Mesenchymal stem cell (in vitro differentiated cells and primary cell): Measurements from ENCODE around the gene FPR1. TPM values are rescaled to one million over a fixed set of nuclear protein-coding genes. Genes with fewer than 3 reads are reported as not detected.

Source experiments
- DNase-seq: peaks from one replicate; pipeline ENCODE4 v3.0.0-alpha.2; 2013
- H2AFZ ChIP-seq: one replicate; pipeline ENCODE4 v1.6.1; 2013; ENCODE audit warnings: low read depth, mild to moderate bottlenecking, control low read depth, inconsistent platforms, low read length, moderate library complexity
- H2AK5ac ChIP-seq: 2 replicates; pipeline ENCODE4 v1.6.1; 2013; ENCODE audit warnings: low read length, moderate library complexity, mild to moderate bottlenecking, inconsistent platforms; ENCODE audit not compliant: severe bottlenecking
- H2BK120ac ChIP-seq: one replicate; pipeline ENCODE4 v1.6.1; 2013; ENCODE audit warnings: low read depth, mild to moderate bottlenecking, inconsistent platforms, low read length, moderate library complexity
- H2BK12ac ChIP-seq, 2 experiments: one replicate each; pipeline ENCODE4 v1.6.1; 2013; ENCODE audit warnings: inconsistent platforms in 2 of 2, low read length in 2 of 2, mild to moderate bottlenecking in 2 of 2, moderate library complexity in 2 of 2, control low read depth in 1 of 2
- H2BK15ac ChIP-seq: one replicate; pipeline ENCODE4 v1.6.1; 2013; ENCODE audit warnings: mild to moderate bottlenecking, low read depth, inconsistent platforms; ENCODE audit not compliant: poor library complexity, severe bottlenecking
- H2BK5ac ChIP-seq: 2 replicates; pipeline ENCODE4 v1.6.1; 2013; ENCODE audit warnings: low read depth, mild to moderate bottlenecking, low read length, control low read depth, inconsistent platforms; ENCODE audit not compliant: poor library complexity, severe bottlenecking
- H3K14ac ChIP-seq, 2 experiments: one replicate each; pipeline ENCODE4 v1.6.1; 2013; ENCODE audit warnings: inconsistent platforms in 2 of 2, low read length in 2 of 2, control low read depth in 1 of 2, mild to moderate bottlenecking in 1 of 2, moderate library complexity in 1 of 2
- H3K18ac ChIP-seq, 2 experiments: one replicate each; pipeline ENCODE4 v1.6.1; 2013; ENCODE audit warnings: inconsistent platforms in 2 of 2, low read length in 2 of 2, control low read depth in 1 of 2, low read depth in 1 of 2, mild to moderate bottlenecking in 1 of 2
- H3K23ac ChIP-seq, 2 experiments: one replicate each; pipeline ENCODE4 v1.6.1; 2013; ENCODE audit warnings: inconsistent platforms in 2 of 2, low read length in 2 of 2, mild to moderate bottlenecking in 2 of 2, moderate library complexity in 2 of 2, control low read depth in 1 of 2
- H3K27ac ChIP-seq: 2 replicates; pipeline ENCODE4 v1.5.1; 2013; ENCODE audit warnings: mild to moderate bottlenecking, moderate library complexity, low read length, control low read depth, inconsistent platforms; ENCODE audit not compliant: poor library complexity, severe bottlenecking
- H3K27me3 ChIP-seq, 2 experiments: 2 replicates each; pipeline versions ENCODE4 v1.6.1 to v1.7.0; 2013; ENCODE audit warnings: low read length in 2 of 2, mild to moderate bottlenecking in 2 of 2, moderate library complexity in 2 of 2, control low read depth in 1 of 2, inconsistent platforms in 1 of 2; ENCODE audit not compliant: control insufficient read depth in 1 of 2, insufficient read depth in 1 of 2
- H3K36me3 ChIP-seq, 2 experiments: 2 replicates each; pipeline versions ENCODE4 v1.6.1 to v1.7.0; 2013; ENCODE audit warnings: low read length in 2 of 2, control low read depth in 1 of 2, inconsistent platforms in 1 of 2, low read depth in 1 of 2, mild to moderate bottlenecking in 1 of 2; ENCODE audit not compliant: insufficient read depth in 2 of 2, control insufficient read depth in 1 of 2
- H3K4ac ChIP-seq, 2 experiments: one replicate each; pipeline ENCODE4 v1.6.1; 2013; ENCODE audit warnings: inconsistent platforms in 2 of 2, low read length in 2 of 2, mild to moderate bottlenecking in 2 of 2, moderate library complexity in 2 of 2, control low read depth in 1 of 2, low read depth in 1 of 2
- H3K4me1 ChIP-seq: 2 replicates; pipeline ENCODE4 v1.6.1; 2013; ENCODE audit warnings: low read depth, low read length, control low read depth; ENCODE audit not compliant: control insufficient read depth, insufficient read depth
- H3K4me2 ChIP-seq: 2 replicates; pipeline ENCODE4 v1.6.1; 2013; ENCODE audit warnings: low read length, mild to moderate bottlenecking, inconsistent platforms; ENCODE audit not compliant: poor library complexity, severe bottlenecking
- H3K4me3 ChIP-seq, 2 experiments: 2 replicates each; pipeline versions ENCODE4 v1.5.1 to v1.7.0; 2013; ENCODE audit warnings: low read length in 2 of 2, mild to moderate bottlenecking in 2 of 2, control low read depth in 1 of 2, low read depth in 1 of 2; ENCODE audit not compliant: insufficient read depth in 1 of 2
- H3K79me1 ChIP-seq: replicated peaks from 2 replicates; pipeline ENCODE4 v1.6.1; 2013; ENCODE audit warnings: mild to moderate bottlenecking, control low read depth, low read length, inconsistent platforms; ENCODE audit not compliant: poor library complexity, severe bottlenecking
- H3K9ac ChIP-seq: 2 replicates; pipeline ENCODE4 v1.7.0; 2013; ENCODE audit warnings: mild to moderate bottlenecking, low read length, moderate library complexity
- H3K9me3 ChIP-seq: 2 replicates; pipeline ENCODE4 v1.7.0; 2013; ENCODE audit warnings: mild to moderate bottlenecking, low read length; ENCODE audit not compliant: control insufficient read depth
- H4K8ac ChIP-seq: one replicate; pipeline ENCODE4 v1.6.1; 2013; ENCODE audit warnings: inconsistent platforms, mild to moderate bottlenecking, low read length, moderate library complexity
- H4K91ac ChIP-seq: one replicate; pipeline ENCODE4 v1.6.1; 2013; ENCODE audit warnings: mild to moderate bottlenecking, low read length, inconsistent platforms
- WGBS: methylation state at CpG from one replicate; pipeline ENCODE4 v1.1.7; 2013; ENCODE audit warnings: mixed read lengths; 5-methylcytosine and 5-hydroxymethylcytosine counted together
- polyA plus RNA-seq, 2 experiments: library from polyadenylated mRNA; stranded (reverse); fragments of 200-250 nt; gene quantifications; one replicate each; pipeline ENCODE4 v1.2.3, GENCODE V29; 2013

FPR1 gene
- not detected for polyA plus RNA-seq (2013, experiment 1 of 2)
- not detected for polyA plus RNA-seq (2013, experiment 2 of 2)

- Histone ChIP-seq H2AFZ (no peak within 1 kb of the TSS), H3K4me1 (no peaks in the 10 kb centered on the region), H3K27me3 (no peaks in the 10 kb centered on the region), H3K27ac (no peak within 1 kb of the TSS), H3K79me1 (no peaks in the 10 kb centered on the region), H3K4me3 (peak within 1 kb of the TSS in 1 of 2 experiments; percentile 9), H3K18ac (no peak within 1 kb of the TSS), H3K14ac (no peak within 1 kb of the TSS), H2BK120ac (no peak within 1 kb of the TSS), H2BK5ac (no peak within 1 kb of the TSS), H3K36me3 (no peaks in the 10 kb centered on the region), H3K9me3 (no peaks in the 10 kb centered on the region), H3K9ac (peak within 1 kb of the TSS; percentile 4), H2AK5ac (no peak within 1 kb of the TSS), H4K8ac (no peak within 1 kb of the TSS), H3K4me2 (no peak within 1 kb of the TSS), H3K4ac (no peak within 1 kb of the TSS), H3K23ac (no peak within 1 kb of the TSS), H2BK12ac (no peak within 1 kb of the TSS), H4K91ac (no peak within 1 kb of the TSS), H2BK15ac (no peak within 1 kb of the TSS)
- DNase-seq: no peak
- WGBS: 60% methylated on average over 1 of the region's 2 CpGs
Observed at GRCh38 chr19:51751655-51752054, at the start of gene FPR1. FPR1 (minus strand) TSS chr19:51751878; CDS start chr19:51746994, 4,884 bp downstream.

- H3K27me3 ChIP-seq: peaks cover 0 to 3% of the 10 kb centered on the region in 2 experiments
- H2BK120ac ChIP-seq: no peak overlapping the region
- H3K79me1 ChIP-seq: no peaks in the 10 kb centered on the region
- H2BK5ac ChIP-seq: no peak overlapping the region
- H2AFZ ChIP-seq: no peak overlapping the region
- H3K4me2 ChIP-seq: no peak overlapping the region
- H3K18ac ChIP-seq: no peak overlapping the region
- H4K91ac ChIP-seq: no peak overlapping the region
- H3K4me3 ChIP-seq: no peak overlapping the region
- WGBS: 82% methylated on average over 5 of the region's 7 CpGs
- H3K9me3 ChIP-seq: no peaks in the 10 kb centered on the region
- no peak overlapping the region for H2AK5ac ChIP-seq
- H2BK12ac ChIP-seq: no peak overlapping the region
- H3K36me3 ChIP-seq: no peaks in the 10 kb centered on the region
- no peak overlapping the region for H3K9ac ChIP-seq
- H3K23ac ChIP-seq: no peak overlapping the region
- H3K27ac ChIP-seq: no peak overlapping the region
- H3K4ac ChIP-seq: no peak overlapping the region
- no peak overlapping the region for H4K8ac ChIP-seq
- H3K14ac ChIP-seq: no peak overlapping the region
- no peak for DNase-seq
- no peaks in the 10 kb centered on the region for H3K4me1 ChIP-seq
- H2BK15ac ChIP-seq: no peak overlapping the region
Observed at GRCh38 chr19:51800473-51801244, 49.0 kb upstream of the FPR1 start.

- no peak overlapping the region for H4K91ac ChIP-seq
- no peak overlapping the region for H3K4me2 ChIP-seq
- H3K4me3 ChIP-seq: peak overlapping the region in 1 of 2 experiments; percentile 20
- H2BK5ac ChIP-seq: no peak overlapping the region
- no peak overlapping the region for H4K8ac ChIP-seq
- no peak overlapping the region for H2BK120ac ChIP-seq
- WGBS: 87% methylated on average over 13 of the region's 13 CpGs
- no peak overlapping the region for H3K23ac ChIP-seq
- no peak overlapping the region for H2BK15ac ChIP-seq
- H3K4me1 ChIP-seq: no peaks in the 10 kb centered on the region
- no peak overlapping the region for H3K4ac ChIP-seq
- no peaks in the 10 kb centered on the region for H3K9me3 ChIP-seq
- H3K27me3 ChIP-seq: peaks cover 0 to 3% of the 10 kb centered on the region in 2 experiments
- DNase-seq: no peak
- no peak overlapping the region for H2BK12ac ChIP-seq
- H2AFZ ChIP-seq: no peak overlapping the region
- no peaks in the 10 kb centered on the region for H3K79me1 ChIP-seq
- H3K27ac ChIP-seq: no peak overlapping the region
- H2AK5ac ChIP-seq: no peak overlapping the region
- peak overlapping the region; percentile 3 for H3K9ac ChIP-seq
- no peaks in the 10 kb centered on the region for H3K36me3 ChIP-seq
- H3K14ac ChIP-seq: no peak overlapping the region
- no peak overlapping the region for H3K18ac ChIP-seq
Observed at GRCh38 chr19:51799774-51800472, 48.2 kb upstream of the FPR1 start.

GRCh38 chr19:51799034-51799773 lies 47.5 kb upstream of the FPR1 start:
- H4K8ac ChIP-seq: no peak overlapping the region
- peak overlapping the region; percentile 66 for H3K9ac ChIP-seq
- no peak overlapping the region for H3K4me2 ChIP-seq
- H3K4ac ChIP-seq: no peak overlapping the region
- H3K27me3 ChIP-seq: peaks cover 0 to 3% of the 10 kb centered on the region in 2 experiments
- no peak overlapping the region for H2AFZ ChIP-seq
- no peak overlapping the region for H2BK12ac ChIP-seq
- no peak overlapping the region for H3K23ac ChIP-seq
- DNase-seq: peak; percentile 6
- no peak overlapping the region for H3K18ac ChIP-seq
- no peak overlapping the region for H2BK15ac ChIP-seq
- no peak overlapping the region for H2AK5ac ChIP-seq
- H3K36me3 ChIP-seq: no peaks in the 10 kb centered on the region
- H3K27ac ChIP-seq: no peak overlapping the region
- H2BK120ac ChIP-seq: no peak overlapping the region
- H3K79me1 ChIP-seq: no peaks in the 10 kb centered on the region
- H3K4me3 ChIP-seq: peak overlapping the region in 1 of 2 experiments; percentile 59
- H3K4me1 ChIP-seq: no peaks in the 10 kb centered on the region
- 82% methylated on average over 20 of the region's 20 CpGs for WGBS
- no peak overlapping the region for H3K14ac ChIP-seq
- H3K9me3 ChIP-seq: no peaks in the 10 kb centered on the region
- H2BK5ac ChIP-seq: no peak overlapping the region
- H4K91ac ChIP-seq: no peak overlapping the region
